HEK293 (cell line): ENCODE measurements around the gene PIM3.

Experiments used
- CTCF ChIP-seq: fragments of 450-650 bp; formaldehyde crosslinking; IDR thresholded peaks from 2 replicates; pipeline ENCODE4 v1.5.1; 2016; ENCODE audit warnings: missing biosample characterization, missing genetic modification characterization
- ELK4 ChIP-seq: IDR thresholded peaks from 2 replicates; pipeline ENCODE4 v1.6.1; 2011; ENCODE audit warnings: mild to moderate bottlenecking, low read depth, low read length, borderline replicate concordance
- KLF9 ChIP-seq: fragments of 450-650 bp; formaldehyde crosslinking; IDR thresholded peaks from 2 replicates; pipeline ENCODE4 v1.5.1; 2016; ENCODE audit warnings: missing biosample characterization, missing genetic modification characterization, low read depth
- PATZ1 ChIP-seq: fragments of 450-650 bp; formaldehyde crosslinking; IDR thresholded peaks from 2 replicates; pipeline ENCODE4 v1.5.1; 2016; ENCODE audit warnings: missing biosample characterization, missing genetic modification characterization
- TRIM28 ChIP-seq: IDR thresholded peaks from 2 replicates; pipeline ENCODE4 v1.6.1; 2011; ENCODE audit warnings: low read length, control low read depth, borderline replicate concordance
- TSHZ1 ChIP-seq: fragments of 450-650 bp; formaldehyde crosslinking; IDR thresholded peaks from 2 replicates; pipeline ENCODE4 v1.5.1; 2016; ENCODE audit warnings: missing biosample characterization, missing genetic modification characterization, borderline replicate concordance
- ZBTB8A ChIP-seq: fragments of 450-650 bp; formaldehyde crosslinking; IDR thresholded peaks from 2 replicates; pipeline ENCODE4 v1.5.1; 2016; ENCODE audit warnings: missing biosample characterization, missing genetic modification characterization
- ZFP69B ChIP-seq: fragments of 450-650 bp; formaldehyde crosslinking; IDR thresholded peaks from 2 replicates; pipeline ENCODE4 v1.5.1; 2016; ENCODE audit warnings: missing biosample characterization, missing genetic modification characterization
- ZNF146 ChIP-seq: fragments of 450-650 bp; formaldehyde crosslinking; IDR thresholded peaks from 2 replicates; pipeline ENCODE4 v1.5.1; 2016; ENCODE audit warnings: missing biosample characterization, missing genetic modification characterization
- ZNF202 ChIP-seq: fragments of 450-650 bp; formaldehyde crosslinking; IDR thresholded peaks from 2 replicates; pipeline ENCODE4 v1.5.1; 2016; ENCODE audit warnings: missing biosample characterization, missing genetic modification characterization, borderline replicate concordance
- ZNF211 ChIP-seq: fragments of 450-650 bp; formaldehyde crosslinking; IDR thresholded peaks from 2 replicates; pipeline ENCODE4 v1.5.1; 2016; ENCODE audit warnings: low read depth, missing biosample characterization, missing genetic modification characterization
- ZNF214 ChIP-seq: fragments of 450-650 bp; formaldehyde crosslinking; IDR thresholded peaks from 2 replicates; pipeline ENCODE4 v1.5.1; 2017; ENCODE audit warnings: missing biosample characterization, mild to moderate bottlenecking, missing genetic modification characterization, borderline replicate concordance
- ZNF366 ChIP-seq: fragments of 450-650 bp; formaldehyde crosslinking; conservative IDR thresholded peaks from 2 replicates; pipeline ENCODE4 v1.5.1; 2016; ENCODE audit warnings: missing biosample characterization, missing genetic modification characterization
- ZNF518A ChIP-seq: fragments of 450-650 bp; formaldehyde crosslinking; conservative IDR thresholded peaks from 2 replicates; pipeline ENCODE4 v1.5.1; 2016; ENCODE audit warnings: low read depth, missing biosample characterization, missing genetic modification characterization
- ZNF610 ChIP-seq: fragments of 450-650 bp; formaldehyde crosslinking; IDR thresholded peaks from 2 replicates; pipeline ENCODE4 v1.5.1; 2016; ENCODE audit warnings: missing biosample characterization, missing genetic modification characterization, borderline replicate concordance
- ZNF629 ChIP-seq: fragments of 450-650 bp; formaldehyde crosslinking; IDR thresholded peaks from 2 replicates; pipeline ENCODE4 v1.5.1; 2017; ENCODE audit warnings: missing biosample characterization, missing genetic modification characterization
- ZNF670 ChIP-seq: fragments of 450-650 bp; formaldehyde crosslinking; IDR thresholded peaks from 2 replicates; pipeline ENCODE4 v1.5.1; 2016; ENCODE audit warnings: missing biosample characterization, missing genetic modification characterization, low read depth
- ZNF768 ChIP-seq: fragments of 450-650 bp; formaldehyde crosslinking; IDR thresholded peaks from 2 replicates; pipeline ENCODE4 v1.5.1; 2018; ENCODE audit warnings: missing biosample characterization, mild to moderate bottlenecking, missing genetic modification characterization
- ZNF777 ChIP-seq: fragments of 450-650 bp; formaldehyde crosslinking; IDR thresholded peaks from 2 replicates; pipeline ENCODE4 v1.5.1; 2017; ENCODE audit warnings: missing biosample characterization, missing genetic modification characterization, borderline replicate concordance
- ZNF791 ChIP-seq: fragments of 450-650 bp; formaldehyde crosslinking; IDR thresholded peaks from 2 replicates; pipeline ENCODE4 v1.5.1; 2016; ENCODE audit warnings: missing biosample characterization, missing genetic modification characterization
- ZSCAN23 ChIP-seq: fragments of 450-650 bp; formaldehyde crosslinking; IDR thresholded peaks from 2 replicates; pipeline ENCODE4 v1.5.1; 2016; ENCODE audit warnings: missing biosample characterization, missing genetic modification characterization
- ZSCAN30 ChIP-seq: fragments of 450-650 bp; IDR thresholded peaks from 2 replicates; pipeline ENCODE4 v1.5.1; 2018; ENCODE audit warnings: missing biosample characterization, mild to moderate bottlenecking, missing genetic modification characterization, moderate library complexity
- ZXDB ChIP-seq: fragments of 450-650 bp; formaldehyde crosslinking; IDR thresholded peaks from 2 replicates; pipeline ENCODE4 v1.5.1; 2016; ENCODE audit warnings: missing biosample characterization, missing genetic modification characterization

PIM3 gene

GRCh38 chr22:49992921-49993648 is 32.5 kb downstream of the PIM3 start (continued):
- no peak for TF ChIP-seq TSHZ1 (tag by site-specific recombination)
- no peak for TF ChIP-seq ZNF214
- no peak for TF ChIP-seq TRIM28
- TF ChIP-seq ELK4: no peak
- TF ChIP-seq ZNF518A (tag by site-specific recombination): no peak
- TF ChIP-seq ZNF768: no peak
- TF ChIP-seq ZNF670: no peak
- TF ChIP-seq CTCF (tag by site-specific recombination): peak; percentile 77
- TF ChIP-seq PATZ1: 0 out of 2 replicates have a peak, but pooled peaks have one; percentile 19
- no peak for TF ChIP-seq ZNF791
- TF ChIP-seq ZNF146 (tag by site-specific recombination): no peak
- no peak for TF ChIP-seq ZFP69B (tag by site-specific recombination)
- TF ChIP-seq KLF9: no peak
- no peak for TF ChIP-seq ZNF211 (tag by site-specific recombination)
- no peak for TF ChIP-seq ZNF610 (tag by site-specific recombination)
- no peak for TF ChIP-seq ZXDB (tag by site-specific recombination)
- peak; percentile 36; the same call in 1 of the 2 replicates for TF ChIP-seq ZBTB8A
- no peak for TF ChIP-seq ZSCAN30 (tag by site-specific recombination)
- TF ChIP-seq ZNF202 (tag by site-specific recombination): no peak
- TF ChIP-seq ZNF366 (tag by site-specific recombination): no peak
- no peak for TF ChIP-seq ZSCAN23 (tag by site-specific recombination)
- no peak for TF ChIP-seq ZNF629 (tag by site-specific recombination)
- no peak for TF ChIP-seq ZNF777
